ENCODE measurements around the gene BTG2.
A peak's percentile ranks its signal among the peaks of the same experiment; 100 is the strongest.

DNA sequence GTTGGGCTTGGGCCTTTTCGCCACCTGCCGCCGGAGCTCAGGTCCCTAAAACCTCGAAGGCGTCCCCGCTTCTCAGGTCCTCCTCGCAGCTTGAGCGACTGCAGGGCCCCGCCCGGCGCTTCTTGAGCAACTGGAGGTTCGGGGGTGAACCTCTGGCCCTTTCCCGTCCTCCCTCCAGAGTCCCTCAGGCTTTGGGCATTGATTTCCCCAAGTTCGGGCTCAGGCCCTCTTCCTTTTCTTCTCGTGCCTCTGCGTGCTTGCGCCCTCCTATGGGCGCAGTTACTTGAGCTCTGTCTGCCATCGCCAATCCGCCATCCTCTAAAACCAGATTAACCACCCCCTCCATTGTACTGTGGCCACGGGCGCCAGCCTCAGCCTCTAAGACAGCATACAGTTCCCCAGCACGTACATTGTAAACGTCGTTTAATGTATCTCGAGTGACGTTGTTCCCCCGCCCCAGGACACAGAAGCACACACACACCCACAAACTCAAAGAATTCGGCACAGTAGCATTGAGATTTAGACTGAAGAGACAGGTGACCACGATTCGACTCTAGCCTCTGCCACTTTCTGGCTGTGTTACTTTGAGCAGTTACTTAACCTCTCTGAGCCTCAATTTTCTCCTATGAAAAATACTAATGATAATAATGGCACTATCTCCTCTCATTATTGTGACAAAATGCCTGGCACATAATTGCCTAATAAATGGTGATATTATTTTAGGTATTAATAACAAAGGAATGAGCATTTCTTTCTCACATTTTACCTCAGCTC, 22.6 kb downstream of the BTG2 start:
- TF ChIP-seq, protein P1, sequence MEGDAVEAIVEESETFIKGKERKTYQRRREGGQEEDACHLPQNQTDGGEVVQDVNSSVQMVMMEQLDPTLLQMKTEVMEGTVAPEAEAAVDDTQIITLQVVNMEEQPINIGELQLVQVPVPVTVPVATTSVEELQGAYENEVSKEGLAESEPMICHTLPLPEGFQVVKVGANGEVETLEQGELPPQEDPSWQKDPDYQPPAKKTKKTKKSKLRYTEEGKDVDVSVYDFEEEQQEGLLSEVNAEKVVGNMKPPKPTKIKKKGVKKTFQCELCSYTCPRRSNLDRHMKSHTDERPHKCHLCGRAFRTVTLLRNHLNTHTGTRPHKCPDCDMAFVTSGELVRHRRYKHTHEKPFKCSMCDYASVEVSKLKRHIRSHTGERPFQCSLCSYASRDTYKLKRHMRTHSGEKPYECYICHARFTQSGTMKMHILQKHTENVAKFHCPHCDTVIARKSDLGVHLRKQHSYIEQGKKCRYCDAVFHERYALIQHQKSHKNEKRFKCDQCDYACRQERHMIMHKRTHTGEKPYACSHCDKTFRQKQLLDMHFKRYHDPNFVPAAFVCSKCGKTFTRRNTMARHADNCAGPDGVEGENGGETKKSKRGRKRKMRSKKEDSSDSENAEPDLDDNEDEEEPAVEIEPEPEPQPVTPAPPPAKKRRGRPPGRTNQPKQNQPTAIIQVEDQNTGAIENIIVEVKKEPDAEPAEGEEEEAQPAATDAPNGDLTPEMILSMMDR (conservative IDR thresholded peaks at IDR 0.05; ENCODE audit: low read depth in 2 of 2) = peak; percentile 47 to 60
- TF ChIP-seq STAT1 (IDR thresholded peaks at IDR 0.05; ENCODE audit: unreplicated experiment) = no peak
- no peak; the same call in 1 of the 2 replicates for TF ChIP-seq CREB1 (CRISPR knock-in tag; IDR thresholded peaks at IDR 0.05; ENCODE audit: low read depth)
